Left lung (tissue), 10 donors: ENCODE data around the gene COL18A1. TPM values are rescaled to one million over a fixed set of nuclear protein-coding genes. Genes with fewer than 3 reads are reported as not detected.

Experiments used
- ATAC-seq: fragments of 200-7000 bp; cut with Tn5 transposase; one replicate; pipeline ENCODE4 v1.9.1; 2020; ENCODE audit warnings: moderate library complexity
- DNase-seq, 4 donors: peaks; one replicate each; pipeline ENCODE4 v3.0.0-alpha.2; 2013 to 2020
- H3K27ac ChIP-seq, 2 donors: fragments of 200-600 bp; sonication (generic) in 1 of 2; one replicate each; pipeline versions ENCODE4 v1.5.0 to v1.8.0; 2020 to 2021
- H3K27me3 ChIP-seq, 2 donors: fragments of 200-600 bp; sonication (generic) in 1 of 2; one replicate each; pipeline versions ENCODE4 v1.5.0 to v1.8.0; 2020 to 2021
- H3K36me3 ChIP-seq, 2 donors: fragments of 200-600 bp; sonication (generic) in 1 of 2; one replicate each; pipeline versions ENCODE4 v1.5.0 to v1.8.0; 2020 to 2021
- H3K4me1 ChIP-seq, 2 donors: fragments of 200-600 bp; one replicate each; pipeline ENCODE4 v1.8.0; 2021
- H3K4me3 ChIP-seq, 2 donors: fragments of 200-600 bp; sonication (generic) in 1 of 2; one replicate each; pipeline versions ENCODE4 v1.5.0 to v1.8.0; 2020 to 2021; ENCODE audit warnings: mild to moderate bottlenecking in 1 of 2
- H3K9me3 ChIP-seq, 2 donors: fragments of 200-600 bp; sonication (generic) in 1 of 2; one replicate each; pipeline versions ENCODE4 v1.5.0 to v1.8.0; 2020 to 2021
- intact Hi-C, 2 donors: fragments of 100-400 bp; cut with DNase I; formaldehyde crosslinking; loops; one replicate each; pipeline versions ENCODE4 v1.11.2 to v1.14.2; 2022
- polyA plus RNA-seq, 6 donors: library from polyadenylated mRNA; unstranded; fragments of 120-200 nt; gene quantifications; one replicate each; pipeline ENCODE4 v1.2.1, GENCODE V29; 2013; ENCODE audit not compliant: insufficient read length in 6 of 6
- total RNA-seq, 2 donors: library from RNA; stranded (reverse); fragmentation: NEBNext Ultra II Directional; extraction: Animal tissue kit (Norgen Biotek cat#: 25700); gene quantifications; one replicate each; pipeline ENCODE4 v1.2.1, GENCODE V29; 2021
- TF ChIP-seq, protein P1 (sequence below), 2 donors: fragments of 200-600 bp; sonication (generic) in 1 of 2; IDR thresholded peaks; one replicate each; pipeline versions ENCODE4 v1.5.0 to v1.8.0; 2021; ENCODE audit warnings: antibody characterized with exemption in 2 of 2
- donor health status: DM: no; HTN: yes; CAD: no.
- donor health status: DM: no; HTN: no; CAD: no.

COL18A1 gene
- total and polyA plus RNA-seq, 8 donors, result 39.3 to 90.2 (median 64.0) TPM

DNA sequence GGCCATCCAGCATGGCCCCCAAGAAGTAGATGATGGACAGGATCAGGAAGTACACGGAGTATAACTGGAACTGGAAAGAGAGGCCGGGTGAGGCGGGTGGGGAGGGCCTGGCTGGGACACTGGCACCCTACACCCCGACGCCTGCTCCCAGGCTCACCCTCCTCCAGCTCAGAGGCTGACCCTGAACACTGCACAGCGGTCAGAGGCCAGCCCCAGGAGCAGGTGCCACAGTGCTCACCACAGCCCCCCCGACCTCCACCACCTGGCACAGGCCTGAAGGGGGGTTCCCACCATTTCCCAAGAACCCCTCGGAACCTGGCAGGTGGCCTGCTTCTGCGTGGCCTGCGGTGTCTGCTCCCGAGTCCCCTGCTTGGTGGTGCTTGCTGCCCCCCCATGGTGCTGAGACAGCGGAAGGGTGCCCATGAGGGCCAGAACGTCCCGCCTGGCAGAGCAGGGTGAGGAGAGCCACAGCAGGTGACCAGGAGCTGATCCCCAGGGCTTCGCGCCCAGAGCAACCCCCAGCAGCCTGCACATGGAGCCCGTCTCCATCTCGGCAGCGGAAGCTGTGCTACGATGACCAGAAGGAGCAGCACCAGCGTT is 111.2 kb downstream of the COL18A1 start:
- H3K4me1 ChIP-seq, result peaks cover 7 to 43% of the 10 kb centered on the region in 2 donors
- TF ChIP-seq, protein P1, sequence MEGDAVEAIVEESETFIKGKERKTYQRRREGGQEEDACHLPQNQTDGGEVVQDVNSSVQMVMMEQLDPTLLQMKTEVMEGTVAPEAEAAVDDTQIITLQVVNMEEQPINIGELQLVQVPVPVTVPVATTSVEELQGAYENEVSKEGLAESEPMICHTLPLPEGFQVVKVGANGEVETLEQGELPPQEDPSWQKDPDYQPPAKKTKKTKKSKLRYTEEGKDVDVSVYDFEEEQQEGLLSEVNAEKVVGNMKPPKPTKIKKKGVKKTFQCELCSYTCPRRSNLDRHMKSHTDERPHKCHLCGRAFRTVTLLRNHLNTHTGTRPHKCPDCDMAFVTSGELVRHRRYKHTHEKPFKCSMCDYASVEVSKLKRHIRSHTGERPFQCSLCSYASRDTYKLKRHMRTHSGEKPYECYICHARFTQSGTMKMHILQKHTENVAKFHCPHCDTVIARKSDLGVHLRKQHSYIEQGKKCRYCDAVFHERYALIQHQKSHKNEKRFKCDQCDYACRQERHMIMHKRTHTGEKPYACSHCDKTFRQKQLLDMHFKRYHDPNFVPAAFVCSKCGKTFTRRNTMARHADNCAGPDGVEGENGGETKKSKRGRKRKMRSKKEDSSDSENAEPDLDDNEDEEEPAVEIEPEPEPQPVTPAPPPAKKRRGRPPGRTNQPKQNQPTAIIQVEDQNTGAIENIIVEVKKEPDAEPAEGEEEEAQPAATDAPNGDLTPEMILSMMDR (IDR thresholded peaks at IDR 0.05), result no peak
- DNase-seq (peak in 2 of 4 donors; percentile 30 to 74), ATAC-seq (no peak)
- peaks cover 0 to 32% of the 10 kb centered on the region in 2 donors for H3K9me3 ChIP-seq
- H3K36me3 ChIP-seq, result peaks cover 0 to 59% of the 10 kb centered on the region in 2 donors
- intact Hi-C loops, result no loop called here
- H3K27me3 ChIP-seq, result no peaks in the 10 kb centered on the region
- H3K27ac ChIP-seq, result no peak overlapping the region
- H3K4me3 ChIP-seq, result no peak overlapping the region

DNA sequence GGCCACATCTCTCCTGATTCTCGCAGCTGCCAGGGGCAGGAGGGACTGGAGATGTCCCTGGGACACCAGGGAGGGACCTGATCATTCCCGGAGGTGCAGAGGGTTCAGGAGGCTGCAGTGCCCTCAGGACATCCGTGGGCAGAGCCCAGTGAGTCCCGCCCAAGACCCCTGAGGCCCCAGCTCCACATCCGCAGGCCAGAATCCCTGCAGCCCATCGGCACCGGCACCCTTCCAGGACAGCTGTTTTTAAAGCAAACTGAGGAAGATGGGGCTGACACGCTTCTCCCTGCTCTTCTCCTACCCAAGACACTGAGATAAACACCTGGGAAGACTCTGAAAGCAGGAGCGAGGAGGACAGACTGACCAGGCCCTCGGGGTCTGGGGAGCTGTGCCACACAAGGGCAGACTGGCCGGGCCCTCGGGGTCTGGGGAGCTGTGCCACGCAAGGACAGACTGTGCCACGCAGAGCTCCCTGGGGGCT is 111.7 kb downstream of the COL18A1 start:
- ATAC-seq, result no peak
- no peak overlapping the region for H3K27ac ChIP-seq
- TF ChIP-seq, protein P1 (IDR thresholded peaks at IDR 0.05), result no peak

DNA sequence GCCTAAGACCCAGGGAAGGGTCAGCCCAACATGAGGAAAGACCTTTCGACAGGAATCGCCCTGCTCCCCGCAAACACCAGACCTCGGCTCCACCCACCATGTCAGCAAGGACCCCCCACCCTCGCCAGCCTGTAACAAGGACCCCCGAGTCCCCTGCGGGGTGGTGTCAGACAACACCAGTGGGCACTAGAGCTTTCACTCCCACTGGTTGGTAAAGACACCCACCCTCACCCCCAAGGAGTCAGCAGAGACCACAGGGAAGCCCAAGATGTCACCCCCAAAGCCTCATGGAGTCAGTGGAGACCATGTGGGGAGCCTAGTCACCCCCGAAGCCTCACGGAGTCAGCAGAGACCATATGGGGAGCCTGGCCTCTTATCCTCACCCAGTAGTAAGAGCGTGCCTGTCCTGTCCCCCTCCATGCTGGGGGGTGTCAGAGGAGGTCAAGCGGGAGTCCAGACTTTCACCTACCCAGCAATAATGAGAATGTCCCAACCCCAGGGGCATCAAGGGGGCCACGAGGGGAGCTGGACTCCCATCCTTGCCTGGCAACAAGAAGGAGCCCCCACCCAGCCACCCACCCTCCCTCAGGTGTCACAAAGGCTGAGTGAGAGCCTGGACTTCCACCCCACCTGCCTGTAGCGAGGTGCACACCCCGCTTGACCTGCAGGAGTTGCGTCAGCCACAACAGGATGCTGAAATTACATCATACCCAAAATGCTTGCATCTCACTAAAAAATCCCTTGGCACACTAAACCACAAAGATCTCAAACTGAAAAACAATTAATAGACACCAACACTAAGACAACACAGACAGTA is 112.5 kb downstream of the COL18A1 start:
- ATAC-seq (no peak), DNase-seq (peak in 2 of 4 donors; percentile 47 to 81)
- peaks cover 0 to 57% of the 10 kb centered on the region in 2 donors for H3K36me3 ChIP-seq
- no peaks in the 10 kb centered on the region for H3K27me3 ChIP-seq
- peaks cover 7 to 43% of the 10 kb centered on the region in 2 donors for H3K4me1 ChIP-seq
- H3K9me3 ChIP-seq, result peaks cover 0 to 41% of the 10 kb centered on the region in 2 donors
- TF ChIP-seq, protein P1 (IDR thresholded peaks at IDR 0.05), result no peak
- intact Hi-C loops, result no loop called here
- peak overlapping the region in 1 of 2 donors; percentile 87 for H3K27ac ChIP-seq
- no peak overlapping the region for H3K4me3 ChIP-seq

More for the DNA sequence above, 111.7 kb downstream of the COL18A1 start:
- Histone ChIP-seq H3K4me3 (no peak overlapping the region), H3K4me1 (peaks cover 7 to 43% of the 10 kb centered on the region in 2 donors), H3K9me3 (peaks cover 0 to 37% of the 10 kb centered on the region in 2 donors), H3K36me3 (peaks cover 0 to 57% of the 10 kb centered on the region in 2 donors), H3K27me3 (no peaks in the 10 kb centered on the region)
- peak in 2 of 4 donors; percentile 25 to 67 for DNase-seq
- intact Hi-C loops, result no loop called here

DNA sequence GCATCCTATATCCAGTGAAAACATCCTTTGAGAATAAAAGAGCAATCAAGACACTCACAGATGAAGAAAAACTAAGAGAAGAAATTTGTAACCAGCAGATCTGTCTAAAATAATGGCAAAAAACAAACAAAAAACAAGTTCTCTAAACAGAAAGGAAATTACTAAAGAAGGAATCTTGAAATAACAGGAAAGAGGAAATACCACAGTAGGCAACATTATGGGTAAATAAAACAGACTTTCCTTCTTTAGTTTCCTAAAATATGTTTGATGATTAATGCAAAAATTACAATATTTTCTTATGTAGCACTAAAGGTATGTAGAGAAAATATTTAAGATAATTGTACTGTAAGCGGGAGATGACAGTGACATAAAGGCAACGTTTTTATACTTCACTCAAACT is 113.8 kb downstream of the COL18A1 start:
- Histone ChIP-seq H3K4me1 (peaks cover 5 to 31% of the 10 kb centered on the region in 2 donors), H3K4me3 (no peak overlapping the region), H3K9me3 (peaks cover 0 to 41% of the 10 kb centered on the region in 2 donors), H3K27me3 (no peaks in the 10 kb centered on the region), H3K27ac (peak overlapping the region in 1 of 2 donors; percentile 87), H3K36me3 (peaks cover 0 to 55% of the 10 kb centered on the region in 2 donors)
- intact Hi-C loops, result no loop called here
- TF ChIP-seq, protein P1 (IDR thresholded peaks at IDR 0.05), result no peak
- DNase-seq, result no peak
- no peak for ATAC-seq

DNA sequence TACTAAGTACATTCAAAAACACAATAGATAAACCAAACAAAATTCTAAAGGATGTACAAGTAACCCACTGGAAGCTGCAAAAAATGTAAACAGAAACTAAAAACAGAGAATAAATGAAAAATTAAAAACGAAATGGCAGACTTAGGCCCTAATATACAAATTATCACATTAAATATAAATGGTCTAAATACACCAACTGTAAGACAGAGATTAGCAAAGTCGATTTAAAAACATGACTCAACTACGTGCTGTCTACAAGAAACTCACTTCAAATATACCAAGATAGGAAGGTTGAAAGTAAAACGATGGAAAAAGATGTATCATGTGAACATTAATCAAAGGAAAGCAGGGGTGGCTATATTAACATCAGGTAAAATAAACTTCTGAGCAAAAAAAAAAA is 114.2 kb downstream of the COL18A1 start:
- Histone ChIP-seq H3K27ac (peak overlapping the region in 1 of 2 donors; percentile 87), H3K27me3 (no peaks in the 10 kb centered on the region), H3K9me3 (peaks cover 0 to 41% of the 10 kb centered on the region in 2 donors), H3K4me3 (no peak overlapping the region), H3K4me1 (peaks cover under 1 to 27% of the 10 kb centered on the region in 2 donors), H3K36me3 (peaks cover 0 to 53% of the 10 kb centered on the region in 2 donors)
- intact Hi-C loops, result no loop called here
- ATAC-seq, result no peak
- TF ChIP-seq, protein P1 (IDR thresholded peaks at IDR 0.05), result no peak
- no peak for DNase-seq
